Stimulated activated CD8-positive, alpha-beta memory T cell treated with anti-CD3 and anti-CD28 coated beads, Interleukin-2, amount 100 ng/mL, for 1 hour (primary cell): ENCODE measurements around the gene SPOCK1.

Source experiments
- DNase-seq, 2 donors: peaks; one replicate each; pipeline ENCODE4 v3.0.0-alpha.2; 2020; ENCODE audit warnings: low read depth in 2 of 2

Gene SPOCK1

DNA sequence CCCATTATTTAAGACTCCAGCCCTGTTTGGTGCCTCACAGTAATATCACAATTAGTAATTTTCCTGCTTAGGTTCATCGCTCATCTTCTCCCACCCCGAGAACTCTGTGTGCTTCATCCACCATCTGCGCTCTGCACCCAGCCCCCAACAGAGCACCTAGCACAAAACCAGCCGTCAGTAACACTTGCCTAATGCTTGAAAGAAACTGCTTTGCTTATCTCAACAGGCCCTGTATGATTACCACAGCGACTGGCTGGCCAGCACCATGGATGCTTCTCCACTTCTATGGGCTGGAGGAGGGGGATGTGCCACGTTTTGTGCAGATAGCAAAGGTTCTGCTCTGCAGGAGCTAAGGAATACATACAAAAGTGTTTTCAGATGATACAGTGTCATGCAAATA is 166.8 kb downstream of the SPOCK1 start:
- DNase-seq: no peak

- no peak for DNase-seq
These were observed 169.4 kb downstream of the SPOCK1 start for GRCh38 chr5:137329586-137330296.

DNA sequence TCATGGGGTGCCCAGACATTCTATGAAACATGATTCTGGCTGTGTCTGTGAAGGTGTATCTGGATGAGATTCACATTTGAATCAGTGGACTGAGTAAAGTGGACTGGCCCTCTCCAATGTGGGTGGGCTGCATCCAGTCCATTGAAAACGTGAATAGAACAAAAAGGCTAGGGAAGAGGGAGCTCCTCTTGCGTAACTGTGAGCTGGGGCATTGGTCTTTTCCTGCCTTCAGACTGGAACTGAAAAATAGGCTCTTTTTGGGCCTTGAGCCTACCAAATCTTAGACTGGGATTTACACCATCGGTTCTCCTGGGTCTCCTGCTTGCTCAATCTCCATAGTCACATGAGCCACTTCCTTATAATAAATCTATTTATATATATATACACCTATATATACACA is 170.1 kb downstream of the SPOCK1 start:
- DNase-seq: no peak

- DNase-seq: no peak
These were observed 170.7 kb downstream of the SPOCK1 start for GRCh38 chr5:137328463-137328862.

DNA sequence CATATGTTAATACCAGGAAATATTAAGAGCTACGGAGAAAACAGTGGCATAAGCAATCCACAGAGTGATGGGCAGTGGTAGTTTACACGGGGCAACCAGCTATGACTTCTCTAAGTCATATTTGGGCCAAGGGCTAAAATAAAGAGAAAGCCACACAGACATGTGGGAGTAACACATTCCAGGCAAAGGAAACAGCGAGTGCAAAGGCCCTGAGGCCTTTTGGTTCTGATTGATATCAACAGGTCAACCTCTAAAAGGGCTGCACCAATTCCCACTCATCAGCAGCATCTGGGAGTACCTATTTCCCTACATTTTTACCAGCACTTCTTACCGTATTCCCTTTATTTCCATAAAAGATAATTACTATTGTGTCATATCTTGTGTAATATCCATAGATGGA is 173.4 kb downstream of the SPOCK1 start:
- no peak for DNase-seq

GRCh38 chr5:137320056-137321045 is 178.8 kb downstream of the SPOCK1 start:
- no peak for DNase-seq

- no peak for DNase-seq
These were observed 181.1 kb downstream of the SPOCK1 start for GRCh38 chr5:137318027-137318426.

DNA sequence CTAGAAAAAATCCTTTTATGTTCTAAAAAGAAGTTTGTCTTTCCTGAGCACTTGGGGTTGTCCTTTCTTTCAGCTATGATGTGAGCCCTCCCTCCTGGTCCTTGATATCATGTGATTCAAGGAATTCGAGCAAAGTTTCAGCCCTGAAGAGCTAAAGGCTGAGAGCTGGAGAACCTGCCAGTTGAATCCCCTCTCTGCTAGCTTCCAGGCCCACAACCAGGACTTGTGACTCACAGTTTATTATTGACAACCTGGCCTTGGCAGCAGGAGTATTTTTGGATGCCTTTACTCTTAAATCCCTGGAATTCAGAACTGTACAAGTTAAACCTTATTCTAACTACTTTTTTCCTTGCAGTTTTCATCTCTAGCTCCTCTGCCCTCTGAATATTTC is 182.8 kb downstream of the SPOCK1 start:
- DNase-seq: no peak

- no peak for DNase-seq
These were observed 183.4 kb downstream of the SPOCK1 start for GRCh38 chr5:137315534-137316345.

DNA sequence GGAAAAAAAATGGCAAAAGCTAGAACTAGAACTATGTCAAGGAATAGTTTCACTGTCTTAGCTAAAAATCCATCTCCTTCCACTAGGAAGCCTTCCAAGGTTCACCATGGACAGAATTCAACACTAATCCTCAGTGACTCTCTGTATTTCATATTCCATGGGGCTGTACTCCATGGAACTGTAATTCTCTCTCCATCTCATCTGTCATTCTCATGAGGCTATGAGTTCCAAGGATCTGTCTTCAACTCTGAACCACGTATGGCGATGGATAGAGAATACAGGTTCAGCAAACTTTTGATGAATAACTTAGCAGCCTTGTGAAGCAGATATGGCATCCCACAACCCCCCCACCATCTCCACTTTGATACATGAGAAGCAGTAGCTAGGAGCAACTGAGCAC is 184.0 kb downstream of the SPOCK1 start:
- no peak for DNase-seq

DNA sequence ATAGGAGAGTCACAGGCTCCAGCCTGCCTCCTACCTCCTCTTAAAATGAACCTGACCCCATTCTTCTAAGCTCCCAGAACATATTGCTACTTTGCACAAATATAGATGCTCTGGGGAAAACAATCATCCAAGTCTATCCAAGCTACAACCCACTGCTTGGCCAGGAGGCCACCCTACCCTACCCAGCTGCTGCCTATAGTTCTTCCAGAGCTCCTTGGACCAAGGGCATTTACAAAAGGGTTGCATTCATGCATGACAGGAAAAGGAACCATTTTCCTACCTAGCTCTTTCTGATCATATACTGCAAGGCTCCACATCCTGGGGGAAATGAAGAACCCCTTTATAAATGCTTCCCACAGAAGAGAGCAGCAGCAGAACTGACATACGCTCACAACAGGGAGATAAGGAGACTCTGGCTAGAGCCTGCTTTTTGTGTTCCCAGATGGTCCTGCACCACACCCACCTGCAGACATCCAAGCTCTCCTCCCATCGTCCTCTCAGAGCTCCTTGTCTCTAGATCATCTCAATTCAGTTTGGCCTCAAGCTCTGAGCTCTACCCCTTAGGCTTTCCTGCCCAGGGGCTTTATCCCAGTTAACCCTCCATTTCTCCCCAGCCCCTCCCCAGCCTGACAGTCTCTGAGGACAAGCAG is 185.5 kb downstream of the SPOCK1 start:
- DNase-seq: no peak

DNA sequence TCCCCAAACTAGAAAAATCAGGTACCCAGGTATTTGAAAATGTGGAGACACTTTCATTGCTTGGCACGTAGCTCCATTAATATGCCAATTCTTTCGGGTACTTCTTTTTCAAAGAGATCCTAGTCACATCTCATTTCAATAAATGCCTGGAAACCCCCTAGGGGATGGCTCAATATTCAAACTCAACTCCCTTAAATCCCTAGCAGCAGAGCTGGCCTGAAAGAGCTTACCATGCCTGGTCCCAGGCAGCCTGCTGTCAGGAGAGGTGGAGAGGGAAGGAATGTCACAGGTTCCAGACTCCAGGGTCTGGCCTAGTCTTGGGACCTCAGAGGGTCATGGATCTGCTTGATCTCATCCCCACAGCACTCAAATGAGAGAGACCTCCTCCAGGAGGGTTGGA is 187.1 kb downstream of the SPOCK1 start:
- DNase-seq: no peak

DNA sequence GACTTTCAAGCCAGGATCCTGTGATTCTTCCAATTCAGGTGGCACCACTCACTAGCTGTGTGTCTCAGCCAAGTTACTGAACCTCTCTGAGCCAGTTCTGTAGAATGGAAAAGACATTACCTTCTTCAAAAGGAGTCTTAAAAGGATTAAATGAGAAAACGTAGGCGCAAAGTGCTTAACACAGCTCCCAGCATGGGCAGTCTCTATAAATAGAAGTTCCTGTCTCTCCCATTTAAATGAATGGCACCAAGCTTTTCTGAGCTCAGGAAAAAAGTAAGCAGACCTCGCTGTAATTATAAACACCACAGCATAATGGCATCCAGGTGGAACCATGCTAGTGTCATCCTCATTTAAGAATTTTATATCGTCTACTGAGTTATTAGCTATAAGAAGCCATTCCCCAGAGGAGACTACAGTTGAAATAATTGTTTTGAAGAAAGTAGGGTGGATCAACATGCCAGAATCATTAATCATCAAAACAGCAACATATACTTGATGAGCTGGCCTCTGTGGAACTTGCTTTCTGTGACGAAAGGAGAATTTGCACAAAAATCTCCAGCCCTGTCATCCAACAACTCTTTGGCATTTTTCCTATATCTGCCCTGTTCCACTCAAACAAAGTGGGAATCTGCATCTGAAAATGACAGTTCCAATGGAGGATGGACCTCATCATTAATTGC is 188.9 kb downstream of the SPOCK1 start:
- no peak for DNase-seq

GRCh38 chr5:137309290-137309689 is 189.8 kb downstream of the SPOCK1 start:
- no peak for DNase-seq

DNA sequence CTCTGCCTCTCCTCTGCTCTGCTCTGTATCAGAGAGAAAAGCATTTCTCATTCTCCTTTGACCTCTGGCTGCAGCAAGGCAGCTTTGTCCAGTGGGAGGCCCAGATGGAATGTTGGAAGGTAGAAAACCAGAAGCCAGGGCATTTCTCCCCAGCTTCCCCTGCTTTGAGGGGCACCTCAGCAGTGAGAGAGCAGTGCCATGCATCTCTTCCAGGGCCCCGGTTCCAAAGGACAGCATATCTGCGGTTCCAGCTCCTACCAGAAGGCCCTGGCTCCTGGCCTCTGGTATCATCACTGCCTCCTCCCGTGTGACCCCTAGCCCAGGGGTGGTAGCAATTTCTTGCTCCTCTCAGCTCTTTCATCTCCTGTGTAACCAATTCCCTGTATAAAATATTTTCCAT is 190.8 kb downstream of the SPOCK1 start:
- no peak for DNase-seq

DNA sequence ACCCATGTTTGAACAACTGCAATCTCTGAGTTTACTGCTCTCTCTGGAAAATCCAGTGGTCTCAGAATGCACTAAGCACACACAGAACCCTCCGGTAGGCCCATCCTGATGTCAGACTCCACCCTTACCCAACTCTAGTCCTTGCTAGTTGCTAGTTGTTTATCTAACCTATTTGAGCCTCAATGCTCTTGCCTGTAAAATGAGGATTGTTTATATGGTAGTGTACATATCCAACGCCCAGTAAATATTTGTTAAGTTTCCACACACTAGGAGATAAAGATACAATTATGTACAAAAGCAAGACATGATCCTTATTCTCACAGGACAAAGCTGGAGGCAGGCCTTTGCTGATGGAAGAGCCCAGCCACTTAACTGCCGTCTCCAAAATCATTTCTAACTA is 192.2 kb downstream of the SPOCK1 start:
- no peak for DNase-seq

- no peak for DNase-seq
These were observed 193.0 kb downstream of the SPOCK1 start for GRCh38 chr5:137305971-137306602.

- no peak for DNase-seq
These were observed 194.8 kb downstream of the SPOCK1 start for GRCh38 chr5:137304226-137304874.

- no peak for DNase-seq
These were observed 195.6 kb downstream of the SPOCK1 start for GRCh38 chr5:137303509-137303908.
